T-helper 17 cell (primary cell): ENCODE measurements around the gene GTPBP4. TPM values are rescaled to one million over a fixed set of nuclear protein-coding genes. Genes with fewer than 3 reads are reported as not detected.

Source experiments
- ATAC-seq: fragments of 150-1000 bp; cut with Tn5 transposase; 2 replicates; pipeline ENCODE4 v1.10.0; 2021; ENCODE audit warnings: mild to moderate bottlenecking, moderate library complexity
- DNase-seq, 3 donors: peaks; one replicate each; pipeline versions ENCODE4 v3.0.0 to v3.0.0-alpha.2; 2020 to 2021
- H3K9me3 ChIP-seq: one replicate; pipeline ENCODE4 v1.7.0; 2013; ENCODE audit warnings: low read length, mild to moderate bottlenecking; ENCODE audit not compliant: control insufficient read depth, poor library complexity, severe bottlenecking
- H3K27ac Mint-ChIP-seq: one replicate; pipeline ENCODE4 v1.8.0; 2022; ENCODE audit warnings: mild to moderate bottlenecking, moderate library complexity, mixed read lengths
- H3K27me3 Mint-ChIP-seq: one replicate; pipeline ENCODE4 v1.8.0; 2022; ENCODE audit warnings: mixed read lengths
- H3K36me3 Mint-ChIP-seq: one replicate; pipeline ENCODE4 v1.8.0; 2022; ENCODE audit warnings: low read depth, mixed read lengths
- H3K4me1 Mint-ChIP-seq: one replicate; pipeline ENCODE4 v1.8.0; 2022; ENCODE audit warnings: mild to moderate bottlenecking, mixed read lengths
- H3K4me3 Mint-ChIP-seq: one replicate; pipeline ENCODE4 v1.8.0; 2022; ENCODE audit warnings: mild to moderate bottlenecking, moderate library complexity, mixed read lengths
- total RNA-seq, 4 donors: library from RNA in 2 of 4; stranded (reverse) in 2 of 4; gene quantifications; one replicate each; pipeline ENCODE4 v1.2.3 and lab custom pipeline; 2022 to 2026

The GTPBP4 gene
- total RNA-seq: 10 to 100 TPM; 44.4 to 52.7 TPM
- total RNA-seq (lab: John Stamatoyannopoulos, UW): 53.6 to 114 reads per million in 2 donors

GRCh38 chr10:987870-988666 lies at the start of gene GTPBP4:
GTPBP4 (plus strand) TSS chr10:988434; CDS start chr10:988480, 46 bp downstream.
- Mint-ChIP-seq H3K36me3 (no peaks in the 10 kb centered on the region), H3K4me1 (peaks cover 23% of the 10 kb centered on the region), H3K27ac (peak within 1 kb of the TSS; percentile 95), H3K27me3 (no peaks in the 10 kb centered on the region), H3K4me3 (peak within 1 kb of the TSS; percentile 97)
- peak; percentile 98 for ATAC-seq
- DNase-seq: peak; percentile 89 to 91 (median 91)
- H3K9me3 ChIP-seq: no peaks in the 10 kb centered on the region

- Mint-ChIP-seq H3K4me3 (no peak overlapping the region), H3K27ac (peak overlapping the region; percentile 65)
- no peak for DNase-seq
Measured at GRCh38 chr10:938941-939678, 49.1 kb upstream of the GTPBP4 start.

GRCh38 chr10:943334-944033 lies 44.8 kb upstream of the GTPBP4 start:
- DNase-seq (no peak), ATAC-seq (no peak)
- no peaks in the 10 kb centered on the region for H3K9me3 ChIP-seq
- Mint-ChIP-seq H3K36me3 (no peaks in the 10 kb centered on the region), H3K27ac (no peak overlapping the region), H3K27me3 (no peaks in the 10 kb centered on the region), H3K4me3 (no peak overlapping the region), H3K4me1 (peaks cover 12% of the 10 kb centered on the region)

More at GRCh38 chr10:938941-939678, 49.1 kb upstream of the GTPBP4 start:
- H3K4me1 Mint-ChIP-seq: peaks cover 16% of the 10 kb centered on the region
- H3K27me3 Mint-ChIP-seq: no peaks in the 10 kb centered on the region
- no peak for ATAC-seq
- H3K36me3 Mint-ChIP-seq: no peaks in the 10 kb centered on the region
- no peaks in the 10 kb centered on the region for H3K9me3 ChIP-seq

- Mint-ChIP-seq H3K4me3 (no peak overlapping the region), H3K27me3 (no peaks in the 10 kb centered on the region), H3K36me3 (no peaks in the 10 kb centered on the region), H3K27ac (no peak overlapping the region), H3K4me1 (peaks cover 6% of the 10 kb centered on the region)
- no peak for DNase-seq
- ATAC-seq: peak; percentile 62
- no peaks in the 10 kb centered on the region for H3K9me3 ChIP-seq
Measured at GRCh38 chr10:944034-944831, 44.0 kb upstream of the GTPBP4 start.

GRCh38 chr10:945778-946177 lies 42.5 kb upstream of the GTPBP4 start:
- Mint-ChIP-seq H3K4me3 (no peak overlapping the region), H3K27me3 (peaks cover 11% of the 10 kb centered on the region), H3K4me1 (peaks cover 2% of the 10 kb centered on the region), H3K27ac (no peak overlapping the region), H3K36me3 (no peaks in the 10 kb centered on the region)
- ATAC-seq: no peak
- no peaks in the 10 kb centered on the region for H3K9me3 ChIP-seq
- DNase-seq: no peak

- ATAC-seq (no peak), DNase-seq (no peak)
- Mint-ChIP-seq H3K36me3 (no peaks in the 10 kb centered on the region), H3K4me1 (peaks cover 2% of the 10 kb centered on the region), H3K27ac (no peak overlapping the region), H3K27me3 (peaks cover 18% of the 10 kb centered on the region), H3K4me3 (no peak overlapping the region)
- no peaks in the 10 kb centered on the region for H3K9me3 ChIP-seq
Measured at GRCh38 chr10:947051-947450, 41.2 kb upstream of the GTPBP4 start.

- no peak for DNase-seq
- no peak for ATAC-seq
- H3K36me3 Mint-ChIP-seq: no peaks in the 10 kb centered on the region
- H3K27ac Mint-ChIP-seq: no peak overlapping the region
- H3K27me3 Mint-ChIP-seq: peaks cover 18% of the 10 kb centered on the region
- peaks cover 2% of the 10 kb centered on the region for H3K4me1 Mint-ChIP-seq
- H3K9me3 ChIP-seq: no peaks in the 10 kb centered on the region
- no peak overlapping the region for H3K4me3 Mint-ChIP-seq
Measured at GRCh38 chr10:947881-948280, 40.4 kb upstream of the GTPBP4 start.

- peaks cover 2% of the 10 kb centered on the region for H3K4me1 Mint-ChIP-seq
- ATAC-seq: no peak
- H3K27ac Mint-ChIP-seq: no peak overlapping the region
- H3K9me3 ChIP-seq: no peaks in the 10 kb centered on the region
- H3K27me3 Mint-ChIP-seq: peaks cover 18% of the 10 kb centered on the region
- H3K36me3 Mint-ChIP-seq: no peaks in the 10 kb centered on the region
- DNase-seq: no peak
- H3K4me3 Mint-ChIP-seq: no peak overlapping the region
Measured at GRCh38 chr10:948347-948746, 39.9 kb upstream of the GTPBP4 start.

GRCh38 chr10:949446-949845 lies 38.8 kb upstream of the GTPBP4 start:
- Mint-ChIP-seq H3K4me1 (peaks cover 2% of the 10 kb centered on the region), H3K27me3 (peaks cover 26% of the 10 kb centered on the region)

GRCh38 chr10:953836-954235 lies 34.4 kb upstream of the GTPBP4 start:
- Mint-ChIP-seq H3K4me3 (no peak overlapping the region), H3K4me1 (no peaks in the 10 kb centered on the region), H3K27ac (no peak overlapping the region), H3K36me3 (no peaks in the 10 kb centered on the region), H3K27me3 (peaks cover 36% of the 10 kb centered on the region)
- H3K9me3 ChIP-seq: no peaks in the 10 kb centered on the region
- DNase-seq (no peak), ATAC-seq (no peak)

More at GRCh38 chr10:949446-949845, 38.8 kb upstream of the GTPBP4 start:
- Mint-ChIP-seq H3K4me3 (no peak overlapping the region), H3K27ac (no peak overlapping the region), H3K36me3 (no peaks in the 10 kb centered on the region)
- DNase-seq (no peak), ATAC-seq (no peak)
- no peaks in the 10 kb centered on the region for H3K9me3 ChIP-seq

GRCh38 chr10:954396-954795 lies 33.8 kb upstream of the GTPBP4 start:
- Mint-ChIP-seq H3K36me3 (no peaks in the 10 kb centered on the region), H3K27ac (no peak overlapping the region), H3K4me3 (no peak overlapping the region), H3K4me1 (no peaks in the 10 kb centered on the region), H3K27me3 (peaks cover 38% of the 10 kb centered on the region)
- H3K9me3 ChIP-seq: no peaks in the 10 kb centered on the region
- no peak for ATAC-seq
- no peak for DNase-seq

- DNase-seq: no peak
- no peaks in the 10 kb centered on the region for H3K4me1 Mint-ChIP-seq
- H3K36me3 Mint-ChIP-seq: no peaks in the 10 kb centered on the region
- no peaks in the 10 kb centered on the region for H3K9me3 ChIP-seq
- H3K4me3 Mint-ChIP-seq: no peak overlapping the region
- no peak for ATAC-seq
- H3K27me3 Mint-ChIP-seq: peaks cover 30% of the 10 kb centered on the region
- H3K27ac Mint-ChIP-seq: no peak overlapping the region
Measured at GRCh38 chr10:955127-955819, 33.0 kb upstream of the GTPBP4 start.
